Astrocyte (in vitro differentiated cells and primary cell): ENCODE measurements around the gene F3.

Experiments
- CTCF ChIP-seq: IDR thresholded peaks from 2 replicates; pipeline ENCODE4 v1.5.1; 2011; ENCODE audit warnings: low read depth, mild to moderate bottlenecking, inconsistent platforms, low read length, moderate library complexity; ENCODE audit not compliant: insufficient read depth
- EZH2 ChIP-seq: IDR thresholded peaks from 2 replicates; pipeline ENCODE4 v1.6.1; 2012; ENCODE audit warnings: mild to moderate bottlenecking, low read length, inconsistent platforms; ENCODE audit not compliant: insufficient read depth

GRCh38 chr1:94579876-94580294, 38.3 kb upstream of the F3 start:
- TF ChIP-seq CTCF (no peak), EZH2 (no peak)
